GM12864 (cell line): Measurements from ENCODE around the gene WDR7.
"Not testable (repeated sequence)": the region's sequence is repeated elsewhere in the genome, so short reads cannot be mapped to it uniquely, and the experiment has no call there.

ENCODE experiments used
- DNase-seq: peaks from one replicate; pipeline ENCODE4 v3.0.0-alpha.2; 2011; ENCODE audit warnings: low read depth
- H3K4me3 ChIP-seq: 2 replicates; pipeline ENCODE4 v1.5.1; 2011; ENCODE audit warnings: mild to moderate bottlenecking, low read depth, low read length, control low read depth
- TF ChIP-seq, protein P1 (sequence below): IDR thresholded peaks from 2 replicates; pipeline ENCODE4 v1.5.1; 2011; ENCODE audit warnings: low read depth, mild to moderate bottlenecking, moderate library complexity, low read length, control low read depth, inconsistent platforms; ENCODE audit errors: missing control alignments

The WDR7 gene

DNA sequence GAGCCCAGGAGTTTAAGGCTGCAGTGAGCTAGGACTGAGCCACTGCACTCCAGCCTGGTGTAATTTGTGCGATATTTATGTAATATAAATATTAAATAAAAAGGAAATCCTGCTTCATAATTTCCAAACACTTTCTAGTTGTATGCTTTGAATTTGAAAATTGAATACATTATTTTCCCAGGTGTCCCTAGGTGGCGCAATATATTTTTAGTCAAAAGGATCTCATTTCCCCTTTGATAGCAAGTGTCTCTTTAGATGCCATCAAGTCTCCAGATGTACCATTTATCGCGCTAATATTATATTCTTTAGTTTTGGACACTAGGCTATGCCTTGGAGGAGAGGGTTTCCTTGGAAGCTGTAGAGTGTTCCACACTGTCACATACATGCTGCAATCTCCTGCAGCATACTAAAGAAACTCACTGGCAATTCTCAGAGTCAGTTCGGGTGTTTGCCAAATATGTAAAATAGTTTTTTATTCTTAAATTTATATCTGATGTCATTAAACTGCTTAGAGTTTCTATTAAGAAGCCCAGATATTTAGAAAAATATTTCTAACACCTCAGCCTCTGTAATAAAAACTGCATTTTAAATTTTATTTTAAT lies 5.6 kb upstream of the WDR7 start:
- DNase-seq = no peak
- no peak overlapping the region for H3K4me3 ChIP-seq
- TF ChIP-seq, protein P1, sequence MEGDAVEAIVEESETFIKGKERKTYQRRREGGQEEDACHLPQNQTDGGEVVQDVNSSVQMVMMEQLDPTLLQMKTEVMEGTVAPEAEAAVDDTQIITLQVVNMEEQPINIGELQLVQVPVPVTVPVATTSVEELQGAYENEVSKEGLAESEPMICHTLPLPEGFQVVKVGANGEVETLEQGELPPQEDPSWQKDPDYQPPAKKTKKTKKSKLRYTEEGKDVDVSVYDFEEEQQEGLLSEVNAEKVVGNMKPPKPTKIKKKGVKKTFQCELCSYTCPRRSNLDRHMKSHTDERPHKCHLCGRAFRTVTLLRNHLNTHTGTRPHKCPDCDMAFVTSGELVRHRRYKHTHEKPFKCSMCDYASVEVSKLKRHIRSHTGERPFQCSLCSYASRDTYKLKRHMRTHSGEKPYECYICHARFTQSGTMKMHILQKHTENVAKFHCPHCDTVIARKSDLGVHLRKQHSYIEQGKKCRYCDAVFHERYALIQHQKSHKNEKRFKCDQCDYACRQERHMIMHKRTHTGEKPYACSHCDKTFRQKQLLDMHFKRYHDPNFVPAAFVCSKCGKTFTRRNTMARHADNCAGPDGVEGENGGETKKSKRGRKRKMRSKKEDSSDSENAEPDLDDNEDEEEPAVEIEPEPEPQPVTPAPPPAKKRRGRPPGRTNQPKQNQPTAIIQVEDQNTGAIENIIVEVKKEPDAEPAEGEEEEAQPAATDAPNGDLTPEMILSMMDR = peak; percentile 47

DNA sequence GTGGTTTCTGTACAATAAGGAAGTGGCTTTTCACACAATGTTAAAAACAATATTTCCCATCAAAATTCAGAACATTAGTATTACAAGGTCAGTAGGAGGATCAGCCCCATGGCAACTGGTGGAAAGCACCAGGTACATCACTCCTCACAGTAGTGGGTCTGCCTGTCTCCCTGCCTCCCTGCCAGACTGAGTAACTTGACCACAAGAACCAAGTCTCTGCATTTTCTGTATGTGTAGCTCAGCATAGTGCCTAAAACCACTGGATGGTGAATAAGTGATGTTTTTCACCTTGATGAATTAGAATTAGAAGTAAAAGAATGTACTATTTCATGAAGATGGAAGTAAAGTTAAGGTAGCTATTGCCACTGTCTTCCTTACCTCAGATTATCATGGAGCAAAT lies 4.1 kb upstream of the WDR7 start:
- TF ChIP-seq, protein P1 = no peak
- no peak for DNase-seq
- H3K4me3 ChIP-seq = no peak overlapping the region

DNA sequence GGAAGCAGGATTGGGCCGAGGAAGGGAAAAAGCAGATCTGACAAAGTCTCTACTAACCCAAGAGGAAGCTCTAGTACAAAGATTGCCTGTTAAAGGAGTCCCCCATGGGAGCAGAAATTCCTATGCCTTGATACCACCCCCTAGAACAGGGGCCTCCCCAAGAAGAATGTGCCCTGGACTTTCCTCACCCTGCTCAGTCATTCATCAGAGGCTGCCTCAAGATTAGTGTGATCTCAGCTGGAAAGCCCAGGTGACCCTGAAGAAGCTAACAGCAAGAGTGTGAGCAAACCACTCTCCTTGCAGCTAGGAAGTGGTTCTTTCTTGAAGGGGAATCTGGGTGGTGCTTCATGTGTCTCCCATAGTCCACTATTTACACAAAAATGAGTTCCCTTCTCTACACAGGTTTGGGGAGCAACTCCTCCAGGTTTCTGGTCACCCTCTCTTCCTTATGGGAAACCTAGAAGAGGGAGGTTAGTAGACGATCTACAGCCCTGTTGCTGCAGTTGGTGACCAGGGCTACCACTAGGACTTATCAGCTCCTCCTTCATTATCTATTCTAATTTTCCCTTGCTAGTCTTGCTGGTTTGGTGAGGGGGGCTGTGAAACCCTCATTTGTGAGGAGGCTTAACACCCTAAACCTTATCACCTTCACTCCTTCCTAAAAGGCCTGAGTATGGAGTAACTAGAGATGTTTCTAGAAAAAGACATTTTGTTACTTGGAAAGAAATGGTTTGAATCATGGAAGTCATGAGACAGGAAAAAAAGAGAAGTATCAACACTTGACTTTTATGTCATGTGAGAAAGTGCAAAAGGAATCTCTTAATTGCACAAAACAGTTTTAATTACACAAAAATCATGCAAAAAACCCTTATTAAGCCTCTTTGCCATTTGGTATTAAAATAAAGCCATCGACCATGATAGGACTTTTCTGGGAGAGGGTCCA lies 2.9 kb upstream of the WDR7 start:
- TF ChIP-seq, protein P1 = no peak
- no peak overlapping the region for H3K4me3 ChIP-seq
- DNase-seq = no peak

DNA sequence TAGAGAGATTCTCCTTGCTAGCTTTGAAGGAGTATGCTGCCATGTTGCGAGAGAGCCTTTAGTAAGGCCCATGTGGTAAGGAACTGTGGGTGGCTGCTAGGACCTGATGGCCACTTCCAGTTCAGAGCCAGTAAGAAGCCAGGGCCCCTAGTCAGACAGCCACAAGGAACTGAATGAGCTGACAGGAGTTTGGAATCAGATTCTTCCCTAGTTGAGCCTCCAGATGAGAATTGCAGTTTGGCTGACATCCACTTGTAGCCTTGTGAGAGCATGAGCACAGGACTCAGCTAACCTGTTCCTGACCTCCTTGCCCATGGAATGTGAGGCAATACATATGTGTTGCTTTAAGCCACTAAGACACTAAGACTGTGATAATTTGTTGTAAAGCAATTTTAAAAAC lies 1.2 kb upstream of the WDR7 start:
- no peak overlapping the region for H3K4me3 ChIP-seq
- TF ChIP-seq, protein P1 = no peak
- DNase-seq = no peak

DNA sequence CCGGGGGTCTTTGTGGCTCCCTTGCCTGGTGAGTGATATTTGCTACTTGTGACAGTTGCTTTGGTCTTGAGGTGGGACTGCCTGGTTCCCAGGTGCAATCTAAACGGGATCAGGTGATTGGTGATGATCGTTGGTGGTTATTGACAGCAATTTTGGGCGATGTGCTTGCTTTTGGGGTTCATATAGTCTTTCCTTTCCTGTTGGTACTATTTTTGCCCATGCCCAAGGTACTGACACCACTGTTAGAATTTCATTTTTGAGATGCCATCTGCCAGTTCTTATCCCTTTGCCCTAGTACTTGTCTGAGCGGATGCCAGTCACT lies 573 bp downstream of the WDR7 start:
- TF ChIP-seq, protein P1 = no peak
- H3K4me3 ChIP-seq = peak overlapping the region; percentile 86
- no peak for DNase-seq

DNA sequence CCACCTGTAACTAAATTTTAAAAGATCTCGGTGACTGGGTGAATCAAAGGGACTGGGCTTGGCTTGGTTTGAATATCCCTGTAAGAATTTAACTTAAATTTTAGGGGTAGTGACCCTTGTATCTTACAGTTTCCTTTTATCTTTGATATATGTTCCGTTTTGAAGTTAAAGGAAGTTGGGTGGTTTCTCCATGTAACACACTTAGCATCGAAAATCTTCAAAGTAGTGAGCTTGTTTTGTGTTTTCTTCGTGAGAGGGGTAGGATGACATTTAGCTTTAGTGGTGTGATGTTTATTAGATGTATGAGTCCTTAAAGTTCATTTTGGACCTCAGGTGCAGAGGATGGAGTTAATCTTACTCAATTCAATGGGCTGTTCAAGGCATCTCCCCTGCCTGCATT lies 1.6 kb downstream of the WDR7 start:
- TF ChIP-seq, protein P1 = no peak
- DNase-seq = no peak
- H3K4me3 ChIP-seq = no peak overlapping the region

DNA sequence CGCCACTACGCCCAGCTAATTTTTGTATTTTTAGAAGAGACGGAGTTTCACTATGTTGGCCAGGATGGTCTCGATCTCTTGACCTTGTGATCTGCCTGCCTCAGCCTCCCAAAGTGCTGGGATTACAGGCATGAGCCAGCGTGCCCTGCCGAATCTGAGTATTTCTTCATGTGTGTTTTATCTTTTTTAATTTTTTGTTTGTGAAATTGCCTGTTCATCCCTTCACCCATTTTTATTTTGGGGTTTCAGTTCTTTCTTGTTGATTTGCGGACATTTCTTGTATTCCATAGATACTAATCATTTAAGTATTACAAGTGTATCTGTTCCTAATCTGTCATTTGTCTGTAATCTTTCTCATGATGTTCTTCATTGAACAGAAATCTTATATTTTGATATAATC lies 3.1 kb downstream of the WDR7 start:
- not testable (repeated sequence) for H3K4me3 ChIP-seq, DNase-seq
